PC-3 (cell line): ENCODE data around the gene RAB3C. TPM values are rescaled to one million over a fixed set of nuclear protein-coding genes. Genes with fewer than 3 reads are reported as not detected.

Experiments used
- ATAC-seq: fragments of 200-7000 bp; cut with Tn5 transposase; 2 replicates; pipeline ENCODE4 v1.9.1; 2020; ENCODE audit warnings: mild to moderate bottlenecking, moderate library complexity
- BruUV-seq: library from RNA; stranded (reverse); fragments of 400-500 nt; replicated peaks from 2 replicates; lab custom pipeline; 2021; lab: Mats Ljungman, UMichigan
- CTCF ChIA-PET: fragments of 300-600 bp; sonication (Branson Sonifier 250); formaldehyde crosslinking; loops from one replicate; lab custom pipeline; 2022; ENCODE audit warnings: antibody characterized with exemption; lab: Charles Lee
- POLR2A ChIA-PET: fragments of 300-600 bp; sonication (Branson Sonifier 250); formaldehyde crosslinking; loops from one replicate; lab custom pipeline; 2022; ENCODE audit warnings: antibody characterized with exemption; ENCODE audit not compliant: unreplicated experiment; lab: Charles Lee
- DNase-seq: peaks from one replicate; pipeline ENCODE4 v3.0.0-alpha.2; 2015
- H2AFZ ChIP-seq: fragments of 300-600 bp; sonication (generic); 2 replicates; pipeline ENCODE4 v1.6.0; 2016; ENCODE audit warnings: antibody characterized with exemption, low read length
- H3F3A ChIP-seq: fragments of 300-600 bp; sonication (generic); one replicate; pipeline ENCODE4 v1.6.0; 2017; ENCODE audit warnings: antibody characterized with exemption, low read length, control low read depth, mild to moderate bottlenecking; ENCODE audit not compliant: unreplicated experiment
- H3K27ac ChIP-seq: fragments of 300-600 bp; sonication (generic); 2 replicates; pipeline ENCODE4 v1.5.1; 2016; ENCODE audit warnings: mild to moderate bottlenecking, low read length
- H3K27me3 ChIP-seq: fragments of 300-600 bp; sonication (generic); 2 replicates; pipeline ENCODE4 v1.6.1; 2016; ENCODE audit warnings: low read length, mixed read lengths
- H3K36me3 ChIP-seq: fragments of 300-600 bp; sonication (generic); 2 replicates; pipeline ENCODE4 v1.6.1; 2016; ENCODE audit warnings: low read depth, mixed run types, low read length, mixed read lengths
- H3K4me1 ChIP-seq: fragments of 300-600 bp; sonication (generic); 2 replicates; pipeline ENCODE4 v1.5.1; 2016; ENCODE audit warnings: low read length; ENCODE audit not compliant: insufficient read depth
- H3K4me2 ChIP-seq: fragments of 300-600 bp; sonication (generic); 2 replicates; pipeline ENCODE4 v1.6.0; 2016; ENCODE audit warnings: low read length
- H3K4me3 ChIP-seq: fragments of 300-600 bp; sonication (generic); 2 replicates; pipeline ENCODE4 v1.5.1; 2016; ENCODE audit warnings: mild to moderate bottlenecking, low read length, mixed read lengths
- H3K79me2 ChIP-seq: fragments of 300-600 bp; sonication (generic); 2 replicates; pipeline ENCODE4 v1.6.1; 2017; ENCODE audit warnings: low read length, mixed read lengths
- H3K9ac ChIP-seq: fragments of 300-600 bp; sonication (generic); 2 replicates; pipeline ENCODE4 v1.6.0; 2016; ENCODE audit warnings: mild to moderate bottlenecking, low read length
- H3K9me2 ChIP-seq: fragments of 300-600 bp; sonication (generic); replicated peaks from 2 replicates; pipeline ENCODE4 v1.6.1; 2016; ENCODE audit warnings: mixed run types, low read length, mixed read lengths
- H3K9me3 ChIP-seq: fragments of 300-600 bp; sonication (generic); 2 replicates; pipeline ENCODE4 v1.6.1; 2016; ENCODE audit warnings: low read length, mixed read lengths
- H4K20me1 ChIP-seq: fragments of 300-600 bp; sonication (generic); 2 replicates; pipeline ENCODE4 v1.6.1; 2016; ENCODE audit warnings: low read length, mixed read lengths
- EZH2 ChIP-seq: fragments of 300-600 bp; sonication (generic); IDR thresholded peaks from one replicate; pipeline ENCODE4 v1.6.1; 2017; ENCODE audit warnings: antibody characterized with exemption, mild to moderate bottlenecking, low read length; ENCODE audit not compliant: unreplicated experiment
- EZH2phosphoT487 ChIP-seq: fragments of 300-600 bp; sonication (generic); IDR thresholded peaks from 2 replicates; pipeline ENCODE4 v1.6.1; 2018; ENCODE audit warnings: mild to moderate bottlenecking, antibody characterized with exemption, low read length, borderline replicate concordance
- intact Hi-C: fragments of 100-400 bp; cut with micrococcal nuclease; formaldehyde crosslinking; loops from 2 replicates; pipeline ENCODE4 v1.9.0; 2023
- total RNA-seq: library from RNA; depleted of rRNA; stranded (reverse); fragments of >200 nt; gene quantifications from 2 replicates; pipeline ENCODE4 v1.2.3, GENCODE V29; 2014
- TF ChIP-seq, protein P1 (sequence below): fragments of 300-600 bp; sonication (generic); conservative IDR thresholded peaks from 2 replicates; pipeline ENCODE4 v1.5.1; 2017; ENCODE audit warnings: antibody characterized with exemption, low read depth, mild to moderate bottlenecking, low read length

Gene RAB3C
- total RNA-seq, 1 experiment from 2014 or later, result not detected

DNA sequence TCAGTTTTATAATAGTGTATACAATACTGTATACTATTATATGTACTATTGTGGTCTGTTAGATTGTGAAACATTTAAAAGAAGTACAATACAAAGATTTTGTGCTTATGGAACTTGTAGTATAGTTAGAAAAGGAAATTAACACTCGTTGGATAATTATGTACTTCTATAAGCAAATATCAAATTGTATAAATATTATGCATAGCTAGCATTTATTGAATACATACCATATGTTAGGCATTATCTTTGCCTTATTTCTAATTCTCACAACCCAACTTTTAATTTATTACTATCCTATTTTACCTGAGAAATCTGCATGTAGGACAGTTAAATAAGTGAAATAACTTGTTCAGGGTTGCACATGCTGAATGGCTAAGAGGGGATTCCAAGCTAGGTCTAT is 37.5 kb downstream of the RAB3C start:
- Histone ChIP-seq H2AFZ (no peak overlapping the region), H3K9ac (no peak overlapping the region), H4K20me1 (no peaks in the 10 kb centered on the region), H3K79me2 (no peaks in the 10 kb centered on the region), H3K4me1 (no peaks in the 10 kb centered on the region), H3K9me3 (no peaks in the 10 kb centered on the region), H3K4me2 (no peak overlapping the region), H3K9me2 (no peaks in the 10 kb centered on the region), H3K4me3 (no peak overlapping the region), H3K36me3 (no peaks in the 10 kb centered on the region), H3F3A (no peaks in the 10 kb centered on the region), H3K27ac (no peak overlapping the region), H3K27me3 (peaks cover 19% of the 10 kb centered on the region)
- intact Hi-C loops, result no loop called here
- ChIA-PET POLR2A (no interaction called here), CTCF (no interaction called here)
- BruUV-seq, result no TSS peak
- ATAC-seq (no peak), DNase-seq (no peak)
- no peak for TF ChIP-seq EZH2
- no peak for TF ChIP-seq EZH2phosphoT487

DNA sequence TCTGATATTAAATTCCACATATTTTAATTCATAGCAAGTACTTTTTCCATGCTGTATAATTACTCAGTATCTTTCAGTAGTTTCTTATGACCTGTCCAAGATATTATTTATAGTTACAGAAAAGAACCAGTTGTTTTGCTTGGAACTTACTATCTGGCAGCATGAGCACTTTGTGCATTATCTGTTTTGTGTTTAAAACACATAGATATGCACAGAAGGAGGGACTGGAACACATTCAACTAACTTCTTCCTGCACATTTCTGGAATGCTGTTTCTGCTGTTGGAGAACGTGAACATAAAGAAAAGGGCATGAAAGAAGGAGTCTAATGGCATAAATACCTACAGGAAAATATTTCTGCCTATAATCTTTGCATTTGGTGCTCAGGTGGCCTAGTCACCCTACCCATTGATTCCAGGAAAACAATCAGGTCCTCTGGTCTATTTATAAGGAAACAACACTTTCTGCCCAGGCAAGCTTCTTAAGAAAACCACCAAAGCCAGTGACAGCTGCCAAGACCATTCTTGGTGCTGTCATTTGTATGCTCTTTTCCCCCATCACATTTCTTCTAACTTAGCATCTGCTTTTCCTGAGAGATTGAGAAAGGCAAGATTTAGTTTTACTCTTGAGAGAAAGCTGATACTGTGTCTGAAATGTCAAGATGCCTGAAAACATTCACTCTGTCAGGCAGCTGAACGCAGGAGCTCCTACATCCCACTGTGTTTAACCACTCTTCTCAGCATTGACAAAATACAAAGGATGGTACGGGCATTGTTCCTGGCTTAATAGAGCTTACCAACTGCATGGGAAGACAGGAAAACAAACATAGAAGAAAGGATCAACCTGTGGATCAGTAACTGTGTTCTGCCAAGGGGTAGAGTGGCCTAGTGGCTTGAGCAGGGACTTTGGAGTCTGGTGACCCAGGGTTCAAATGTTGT is 40.3 kb downstream of the RAB3C start:
- H2AFZ ChIP-seq, result no peak overlapping the region
- BruUV-seq, result no TSS peak

DNA sequence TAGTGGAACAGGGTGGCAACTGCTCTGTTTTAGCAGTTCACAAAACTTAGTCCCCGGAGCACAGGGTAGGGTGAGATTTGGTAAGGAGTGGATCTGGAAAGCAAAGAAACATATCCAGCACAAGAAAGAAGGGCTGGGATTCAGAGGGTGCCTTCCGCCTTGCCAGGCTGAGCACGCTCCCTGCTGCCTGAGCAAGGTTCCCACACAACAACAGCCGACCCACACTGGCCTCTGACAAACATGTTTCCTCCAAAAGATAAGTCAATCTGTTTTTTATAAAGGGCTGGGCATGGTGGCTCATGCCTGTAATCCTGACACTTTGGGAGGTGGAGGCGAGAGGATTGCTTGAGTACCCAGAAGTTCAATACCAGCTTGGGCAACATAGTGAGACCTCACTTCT is 45.8 kb downstream of the RAB3C start:
- ChIA-PET POLR2A (no interaction called here), CTCF (no interaction called here)
- H3K4me1 ChIP-seq, result no peaks in the 10 kb centered on the region
- no peaks in the 10 kb centered on the region for H4K20me1 ChIP-seq
- ATAC-seq (no peak), DNase-seq (no peak)
- no peak overlapping the region for H3K4me3 ChIP-seq
- intact Hi-C loops, result no loop called here
- H3F3A ChIP-seq, result no peaks in the 10 kb centered on the region
- H3K9me2 ChIP-seq, result no peaks in the 10 kb centered on the region
- TF ChIP-seq EZH2phosphoT487, result no peak
- TF ChIP-seq, protein P1, sequence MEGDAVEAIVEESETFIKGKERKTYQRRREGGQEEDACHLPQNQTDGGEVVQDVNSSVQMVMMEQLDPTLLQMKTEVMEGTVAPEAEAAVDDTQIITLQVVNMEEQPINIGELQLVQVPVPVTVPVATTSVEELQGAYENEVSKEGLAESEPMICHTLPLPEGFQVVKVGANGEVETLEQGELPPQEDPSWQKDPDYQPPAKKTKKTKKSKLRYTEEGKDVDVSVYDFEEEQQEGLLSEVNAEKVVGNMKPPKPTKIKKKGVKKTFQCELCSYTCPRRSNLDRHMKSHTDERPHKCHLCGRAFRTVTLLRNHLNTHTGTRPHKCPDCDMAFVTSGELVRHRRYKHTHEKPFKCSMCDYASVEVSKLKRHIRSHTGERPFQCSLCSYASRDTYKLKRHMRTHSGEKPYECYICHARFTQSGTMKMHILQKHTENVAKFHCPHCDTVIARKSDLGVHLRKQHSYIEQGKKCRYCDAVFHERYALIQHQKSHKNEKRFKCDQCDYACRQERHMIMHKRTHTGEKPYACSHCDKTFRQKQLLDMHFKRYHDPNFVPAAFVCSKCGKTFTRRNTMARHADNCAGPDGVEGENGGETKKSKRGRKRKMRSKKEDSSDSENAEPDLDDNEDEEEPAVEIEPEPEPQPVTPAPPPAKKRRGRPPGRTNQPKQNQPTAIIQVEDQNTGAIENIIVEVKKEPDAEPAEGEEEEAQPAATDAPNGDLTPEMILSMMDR, result no peak
- no peak for TF ChIP-seq EZH2
- no peak overlapping the region for H2AFZ ChIP-seq
- no peaks in the 10 kb centered on the region for H3K9me3 ChIP-seq
- BruUV-seq, result no TSS peak
- no peak overlapping the region for H3K4me2 ChIP-seq
- H3K27ac ChIP-seq, result no peak overlapping the region
- H3K79me2 ChIP-seq, result no peaks in the 10 kb centered on the region
- H3K9ac ChIP-seq, result no peak overlapping the region
- no peaks in the 10 kb centered on the region for H3K36me3 ChIP-seq
- H3K27me3 ChIP-seq, result peaks cover 37% of the 10 kb centered on the region

More for the DNA sequence above, 40.3 kb downstream of the RAB3C start:
- Histone ChIP-seq H3K9me2 (no peaks in the 10 kb centered on the region), H3K9ac (no peak overlapping the region), H3F3A (no peaks in the 10 kb centered on the region), H3K79me2 (no peaks in the 10 kb centered on the region), H3K27me3 (peaks cover 28% of the 10 kb centered on the region), H4K20me1 (no peaks in the 10 kb centered on the region), H3K9me3 (no peaks in the 10 kb centered on the region), H3K27ac (no peak overlapping the region), H3K4me3 (no peak overlapping the region), H3K36me3 (no peaks in the 10 kb centered on the region), H3K4me1 (no peaks in the 10 kb centered on the region), H3K4me2 (no peak overlapping the region)
- intact Hi-C loops, result no loop called here
- DNase-seq, result no peak
- ChIA-PET CTCF (no interaction called here), POLR2A (no interaction called here)
- no peak for ATAC-seq
- TF ChIP-seq, protein P1, result no peak
- no peak for TF ChIP-seq EZH2
- TF ChIP-seq EZH2phosphoT487, result no peak
